IMR-90 (cell line): ENCODE measurements around the gene XRN2. TPM values are rescaled to one million over a fixed set of nuclear protein-coding genes. Genes with fewer than 3 reads are reported as not detected.

ENCODE experiments used
- ATAC-seq: fragments of 200-7000 bp; cut with Tn5 transposase; 2 replicates; pipeline ENCODE4 v1.9.1; 2020; ENCODE audit warnings: low read depth, mild to moderate bottlenecking, moderate library complexity
- BruUV-seq: library from RNA; stranded (reverse); fragments of 400-500 nt; replicated peaks from 2 replicates; lab custom pipeline; 2021; lab: Mats Ljungman, UMichigan
- CTCF ChIA-PET: fragments of 300-600 bp; formaldehyde crosslinking; extraction: SDS; loops from one replicate; lab custom pipeline; 2021; ENCODE audit warnings: antibody characterized with exemption; lab: Yijun Ruan, JAX
- POLR2A ChIA-PET: fragments of 300-600 bp; sonication (Branson Sonifier 250); formaldehyde crosslinking; loops from one replicate; lab custom pipeline; 2022; ENCODE audit warnings: antibody characterized with exemption; ENCODE audit not compliant: unreplicated experiment; lab: Charles Lee
- DNase-seq: peaks from one replicate; pipeline ENCODE4 v3.0.0; 2013
- H2AFZ ChIP-seq: replicated peaks from 2 replicates; pipeline ENCODE3; 2013; ENCODE audit warnings: low read length, mild to moderate bottlenecking; ENCODE audit not compliant: poor library complexity
- H2AK5ac ChIP-seq: 2 replicates; pipeline ENCODE4 v1.6.1; 2013; ENCODE audit warnings: low read depth, low read length, inconsistent platforms
- H2AK9ac ChIP-seq: replicated peaks from 2 replicates; pipeline ENCODE3; 2013; ENCODE audit warnings: mild to moderate bottlenecking, low read depth, low read length, moderate library complexity; ENCODE audit not compliant: poor library complexity
- H2BK120ac ChIP-seq: 2 replicates; pipeline ENCODE4 v1.6.1; 2013; ENCODE audit warnings: low read depth, low read length, inconsistent platforms
- H2BK15ac ChIP-seq: 3 replicates; pipeline ENCODE4 v1.6.1; 2013; ENCODE audit warnings: low read depth, low read length, inconsistent platforms
- H2BK20ac ChIP-seq: 2 replicates; pipeline ENCODE4 v1.6.1; 2013; ENCODE audit warnings: low read depth, mild to moderate bottlenecking, inconsistent platforms, low read length, moderate library complexity
- H2BK5ac ChIP-seq: 2 replicates; pipeline ENCODE4 v1.6.1; 2013; ENCODE audit warnings: mild to moderate bottlenecking, low read depth, low read length, inconsistent platforms; ENCODE audit not compliant: poor library complexity, severe bottlenecking
- H3K14ac ChIP-seq: replicated peaks from 2 replicates; pipeline ENCODE4 v1.6.1; 2013; ENCODE audit warnings: low read depth, low read length, inconsistent platforms
- H3K18ac ChIP-seq: 2 replicates; pipeline ENCODE4 v1.6.1; 2013; ENCODE audit warnings: low read depth, low read length, control low read depth
- H3K23ac ChIP-seq: 2 replicates; pipeline ENCODE4 v1.6.1; 2013; ENCODE audit warnings: low read depth, low read length, inconsistent platforms
- H3K27ac ChIP-seq: 2 replicates; pipeline ENCODE4 v1.5.1; 2013; ENCODE audit warnings: mild to moderate bottlenecking, control low read depth, low read length; ENCODE audit not compliant: insufficient read depth
- H3K27me3 ChIP-seq: 2 replicates; pipeline ENCODE4 v1.6.1; 2013; ENCODE audit warnings: low read length; ENCODE audit not compliant: control insufficient read depth, insufficient read depth
- H3K36me3 ChIP-seq: 2 replicates; pipeline ENCODE4 v1.6.1; 2013; ENCODE audit warnings: low read length, mixed read lengths; ENCODE audit not compliant: control insufficient read depth, insufficient read depth
- H3K4ac ChIP-seq: 2 replicates; pipeline ENCODE4 v1.6.1; 2013; ENCODE audit warnings: low read depth, low read length, inconsistent platforms
- H3K4me1 ChIP-seq: 2 replicates; pipeline ENCODE4 v1.6.1; 2013; ENCODE audit warnings: low read length, mixed read lengths; ENCODE audit not compliant: control insufficient read depth, insufficient read depth
- H3K4me2 ChIP-seq: 2 replicates; pipeline ENCODE4 v1.6.1; 2013; ENCODE audit warnings: low read depth, mild to moderate bottlenecking, control low read depth, low read length, moderate library complexity
- H3K4me3 ChIP-seq: 2 replicates; pipeline ENCODE4 v1.5.1; 2013; ENCODE audit warnings: low read depth, mild to moderate bottlenecking, control low read depth, low read length, moderate library complexity; ENCODE audit not compliant: insufficient read depth
- H3K56ac ChIP-seq: 2 replicates; pipeline ENCODE4 v1.6.1; 2013; ENCODE audit warnings: low read length, inconsistent platforms; ENCODE audit not compliant: insufficient read depth; ENCODE audit errors: extremely low read depth
- H3K79me1 ChIP-seq, 2 experiments: 2 replicates each; pipeline ENCODE4 v1.6.1; 2013; ENCODE audit warnings: low read length in 2 of 2, inconsistent platforms in 1 of 2, low read depth in 1 of 2
- H3K9ac ChIP-seq: 2 replicates; pipeline ENCODE4 v1.6.1; 2013; ENCODE audit warnings: low read depth, low read length, control low read depth
- H3K9me1 ChIP-seq: 2 replicates; pipeline ENCODE4 v1.6.1; 2013; ENCODE audit warnings: low read length, inconsistent platforms; ENCODE audit not compliant: insufficient read depth
- H3K9me3 ChIP-seq: 2 replicates; pipeline ENCODE4 v1.6.1; 2013; ENCODE audit warnings: low read length; ENCODE audit not compliant: control insufficient read depth, insufficient read depth
- H4K20me1 ChIP-seq: 2 replicates; pipeline ENCODE4 v1.6.1; 2013; ENCODE audit warnings: low read length, inconsistent platforms; ENCODE audit not compliant: insufficient read depth
- H4K5ac ChIP-seq: 2 replicates; pipeline ENCODE4 v1.6.1; 2013; ENCODE audit warnings: mild to moderate bottlenecking, low read depth, low read length, control low read depth
- H4K8ac ChIP-seq, 2 experiments: 2 replicates each; pipeline ENCODE4 v1.6.1; 2013; ENCODE audit warnings: low read depth in 2 of 2, low read length in 2 of 2, control low read depth in 1 of 2, inconsistent platforms in 1 of 2
- H4K91ac ChIP-seq: 2 replicates; pipeline ENCODE4 v1.6.1; 2013; ENCODE audit warnings: low read depth, low read length, inconsistent platforms; ENCODE audit not compliant: insufficient read depth
- BHLHE40 ChIP-seq: fragments of 150-350 bp; IDR thresholded peaks from 2 replicates; pipeline ENCODE4 v1.6.1; 2016; ENCODE audit warnings: mild to moderate bottlenecking, low read depth, low read length
- CHD1 ChIP-seq: IDR thresholded peaks from 2 replicates; pipeline ENCODE4 v1.6.1; 2012; ENCODE audit warnings: low read depth, low read length, improper control_type of control experiment
- ELK1 ChIP-seq: fragments of 150-350 bp; IDR thresholded peaks from 2 replicates; pipeline ENCODE4 v1.6.1; 2016; ENCODE audit warnings: low read depth, mild to moderate bottlenecking, low read length, moderate library complexity, borderline replicate concordance
- FOS ChIP-seq: fragments of 150-350 bp; IDR thresholded peaks from 2 replicates; pipeline ENCODE4 v1.6.1; 2016; ENCODE audit warnings: low read depth, low read length
- MAFK ChIP-seq: IDR thresholded peaks from 2 replicates; pipeline ENCODE4 v1.6.1; 2012; ENCODE audit warnings: low read depth, low read length, improper control_type of control experiment
- MAZ ChIP-seq: IDR thresholded peaks from 2 replicates; pipeline ENCODE4 v1.6.1; 2012; ENCODE audit warnings: low read depth, mild to moderate bottlenecking, low read length, improper control_type of control experiment, moderate library complexity, borderline replicate concordance
- MXI1 ChIP-seq: IDR thresholded peaks from 2 replicates; pipeline ENCODE4 v1.6.1; 2012; ENCODE audit warnings: low read depth, mild to moderate bottlenecking, low read length, moderate library complexity, borderline replicate concordance
- NFE2L2 ChIP-seq: fragments of 150-350 bp; IDR thresholded peaks from 2 replicates; pipeline ENCODE4 v1.6.1; 2016; ENCODE audit warnings: low read depth, mild to moderate bottlenecking, low read length
- RAD21 ChIP-seq: IDR thresholded peaks from 2 replicates; pipeline ENCODE4 v1.6.1; 2012; ENCODE audit warnings: low read length, improper control_type of control experiment
- SMC3 ChIP-seq: fragments of 150-350 bp; IDR thresholded peaks from 2 replicates; pipeline ENCODE4 v1.6.1; 2016; ENCODE audit warnings: low read depth, mild to moderate bottlenecking, antibody characterized with exemption, low read length, moderate library complexity
- USF2 ChIP-seq: fragments of 150-350 bp; IDR thresholded peaks from 2 replicates; pipeline ENCODE4 v1.6.1; 2017; ENCODE audit warnings: mild to moderate bottlenecking, antibody characterized with exemption, low read length, low read depth
- WGBS, 2 experiments: methylation state at CpG; one replicate each; pipeline versions ENCODE4 v1.1.5 to v1.1.7; 2013; ENCODE audit warnings: missing lambda C conversion rate in 2 of 2; ENCODE audit not compliant: insufficient read length in 1 of 2; ENCODE audit errors: extremely low coverage in 2 of 2; 5-methylcytosine and 5-hydroxymethylcytosine counted together
- dilution Hi-C: fragments of 300-500 bp; cut with HindIII; formaldehyde crosslinking; loops from one replicate; pipeline ENCODE4 v1.14.3; 2018; ENCODE audit warnings: low sequenced_read_pairs; ENCODE audit not compliant: unreplicated experiment
- in situ Hi-C: fragments of 300-500 bp; cut with MboI; formaldehyde crosslinking; loops from 3 replicates; pipeline ENCODE4 v1.14.3; 2019; ENCODE audit warnings: low sequenced_read_pairs, inconsistent platforms, mixed read lengths
- intact Hi-C: fragments of 100-400 bp; cut with micrococcal nuclease; formaldehyde crosslinking; loops from 2 replicates; pipeline ENCODE4 v1.10.0; 2022
- polyA plus RNA-seq, 3 experiments: library from polyadenylated mRNA; depleted of rRNA; stranded (reverse); fragments of >200 nt; gene quantifications; 2 replicates each; pipeline ENCODE4 v1.2.3, GENCODE V29; 2012; ENCODE audit warnings: low replicate concordance in 1 of 3
- total RNA-seq: library from RNA; depleted of rRNA; stranded (reverse); fragments of >200 nt; gene quantifications from 2 replicates; pipeline ENCODE4 v1.2.3, GENCODE V29; 2012

XRN2 gene
- total and polyA plus RNA-seq, 2 of the 4 experiments (the other 2 are of a cell fraction): 58.1 to 70.8 TPM

- H3K14ac ChIP-seq: no peak overlapping the region
- no peaks in the 10 kb centered on the region for H4K20me1 ChIP-seq
- H3K18ac ChIP-seq: no peak overlapping the region
- ChIA-PET POLR2A (no interaction called here), CTCF (no interaction called here)
- no peak overlapping the region for H4K5ac ChIP-seq
- H3K27ac ChIP-seq: no peak overlapping the region
- H3K9me3 ChIP-seq: peaks cover 16% of the 10 kb centered on the region
- no peak overlapping the region for H3K23ac ChIP-seq
- no peak overlapping the region for H4K8ac ChIP-seq
- no peak overlapping the region for H2BK20ac ChIP-seq
- H3K4me3 ChIP-seq: no peak overlapping the region
- in situ Hi-C loops: no loop called here
- H4K91ac ChIP-seq: no peak overlapping the region
- no TSS peak for BruUV-seq
- no peak overlapping the region for H2BK15ac ChIP-seq
- intact Hi-C loops: loop anchor here (10.0 kb wide), 1 partner anchor 164 kb away; no protein-coding TSS in a partner anchor
- H2AK9ac ChIP-seq: no peak overlapping the region
- H3K4me1 ChIP-seq: peaks cover 2% of the 10 kb centered on the region; the same call in 1 of the 2 replicates
- H3K79me1 ChIP-seq: no peaks in the 10 kb centered on the region
- H3K36me3 ChIP-seq: no peaks in the 10 kb centered on the region
- no peak for TF ChIP-seq RAD21
- TF ChIP-seq MXI1: no peak
- TF ChIP-seq NFE2L2: no peak
- TF ChIP-seq MAZ: no peak
- no peak for TF ChIP-seq SMC3
- no peak for TF ChIP-seq CHD1
- no peak for TF ChIP-seq MAFK
- TF ChIP-seq USF2: no peak
- no peak for TF ChIP-seq ELK1
- TF ChIP-seq BHLHE40: no peak
- no peak for TF ChIP-seq FOS
- ATAC-seq (no peak), DNase-seq (no peak)
- peaks cover 64% of the 10 kb centered on the region for H3K27me3 ChIP-seq
- no peak overlapping the region for H3K9ac ChIP-seq
- H2AFZ ChIP-seq: no peak overlapping the region
- H3K4ac ChIP-seq: no peak overlapping the region
- no peak overlapping the region for H3K4me2 ChIP-seq
- dilution Hi-C loops: no loop called here
- H2BK120ac ChIP-seq: no peak overlapping the region
- no peak overlapping the region for H3K56ac ChIP-seq
- H3K9me1 ChIP-seq: no peaks in the 10 kb centered on the region
- H2AK5ac ChIP-seq: no peak overlapping the region
- H2BK5ac ChIP-seq: no peak overlapping the region
- no CpG with 5 or more reads among the region's 5 CpGs for WGBS, 2 experiments
Observed at GRCh38 chr20:21399005-21399475, 95.9 kb downstream of the XRN2 start.
